SJSA1 (cell line): ENCODE data around the gene TGFB1I1. TPM values are rescaled to one million over a fixed set of nuclear protein-coding genes. Genes with fewer than 3 reads are reported as not detected.
"Not testable (repeated sequence)": the region's sequence is repeated elsewhere in the genome, so short reads cannot be mapped to it uniquely, and the experiment has no call there.

Source experiments
- DNase-seq, 2 experiments: peaks; one replicate each; pipeline ENCODE4 v3.0.0-alpha.2; 2015 to 2020; ENCODE audit warnings: low spot score in 2 of 2, low read depth in 1 of 2
- H3K27ac ChIP-seq: fragments of 250-450 bp; sonication (Bioruptor Pico); 2 replicates; pipeline ENCODE4 v1.5.1; 2020; ENCODE audit warnings: mild to moderate bottlenecking, moderate library complexity
- H3K27me3 ChIP-seq: fragments of 250-450 bp; sonication (Bioruptor Pico); replicated peaks from 2 replicates; pipeline ENCODE4 v1.5.1; 2020; ENCODE audit warnings: mild to moderate bottlenecking, moderate library complexity
- H3K36me3 ChIP-seq: fragments of 250-450 bp; sonication (Bioruptor Pico); 2 replicates; pipeline ENCODE4 v1.5.1; 2020; ENCODE audit warnings: mild to moderate bottlenecking
- H3K4me1 ChIP-seq: fragments of 250-450 bp; sonication (Bioruptor Pico); replicated peaks from 2 replicates; pipeline ENCODE4 v1.6.1; 2021; ENCODE audit warnings: mild to moderate bottlenecking
- H3K4me3 ChIP-seq: fragments of 250-450 bp; sonication (Bioruptor Pico); 2 replicates; pipeline ENCODE4 v1.5.1; 2020; ENCODE audit warnings: mild to moderate bottlenecking
- H3K9me3 ChIP-seq: fragments of 250-450 bp; sonication (Bioruptor Pico); replicated peaks from 2 replicates; pipeline ENCODE4 v1.5.1; 2020; ENCODE audit warnings: mild to moderate bottlenecking
- total RNA-seq: library from RNA; depleted of rRNA; stranded (reverse); fragments of >200 nt; shearing (Covaris generic); gene quantifications from 2 replicates; pipeline ENCODE4 v1.2.3, GENCODE V29; 2014

TGFB1I1 gene
- total RNA-seq, 1 experiment from 2014 or later, result 90.1 TPM

GRCh38 chr16:31479751-31480150, 7.8 kb downstream of the TGFB1I1 start:
- Histone ChIP-seq H3K36me3 (peaks cover 48% of the 10 kb centered on the region), H3K9me3 (no peaks in the 10 kb centered on the region), H3K27me3 (0 out of 2 replicates have a peak, but pooled peaks cover 3% of the 10 kb centered on the region), H3K4me1 (peaks cover 5% of the 10 kb centered on the region), H3K4me3 (no peak overlapping the region), H3K27ac (no peak overlapping the region)
- DNase-seq, result no peak

GRCh38 chr16:31480851-31481536, 9.0 kb downstream of the TGFB1I1 start:
- Histone ChIP-seq H3K9me3 (no peaks in the 10 kb centered on the region), H3K27ac (no peak overlapping the region), H3K4me1 (peaks cover 8% of the 10 kb centered on the region), H3K36me3 (peaks cover 35% of the 10 kb centered on the region), H3K4me3 (no peak overlapping the region), H3K27me3 (0 out of 2 replicates have a peak, but pooled peaks cover 3% of the 10 kb centered on the region)
- no peak for DNase-seq

GRCh38 chr16:31483081-31483480, 11.1 kb downstream of the TGFB1I1 start, which contains the start of gene SLC5A2:
SLC5A2 (plus strand) TSS chr16:31483123; CDS start chr16:31483137, 14 bp downstream.
- peaks cover 18% of the 10 kb centered on the region for H3K4me1 ChIP-seq
- no peak within 1 kb of the TSS for H3K27ac ChIP-seq
- no peak for DNase-seq
- no peaks in the 10 kb centered on the region for H3K9me3 ChIP-seq
- peaks cover 16% of the 10 kb centered on the region for H3K36me3 ChIP-seq
- H3K27me3 ChIP-seq, result peaks cover 17% of the 10 kb centered on the region
- no peak within 1 kb of the TSS for H3K4me3 ChIP-seq

GRCh38 chr16:31484048-31484447, 12.1 kb downstream of the TGFB1I1 start:
- not testable (repeated sequence) for H3K36me3 ChIP-seq, H3K9me3 ChIP-seq, H3K4me3 ChIP-seq, DNase-seq, H3K27ac ChIP-seq
- H3K27me3 ChIP-seq, result peaks cover 17% of the 10 kb centered on the region
- peaks cover 19% of the 10 kb centered on the region for H3K4me1 ChIP-seq

GRCh38 chr16:31484491-31485171, 12.7 kb downstream of the TGFB1I1 start:
- Histone ChIP-seq H3K4me1 (peaks cover 19% of the 10 kb centered on the region), H3K9me3 (no peaks in the 10 kb centered on the region), H3K27me3 (peaks cover 17% of the 10 kb centered on the region), H3K4me3 (no peak overlapping the region), H3K27ac (no peak overlapping the region), H3K36me3 (peaks cover under 1% of the 10 kb centered on the region)
- DNase-seq, result peak; percentile 50 to 78

GRCh38 chr16:31485571-31485970, 13.6 kb downstream of the TGFB1I1 start:
- no peak overlapping the region for H3K4me3 ChIP-seq
- DNase-seq, result no peak
- H3K27me3 ChIP-seq, result peaks cover 17% of the 10 kb centered on the region
- peaks cover 5% of the 10 kb centered on the region; the same call in 1 of the 2 replicates for H3K36me3 ChIP-seq
- peaks cover 19% of the 10 kb centered on the region for H3K4me1 ChIP-seq
- no peak overlapping the region for H3K27ac ChIP-seq
- H3K9me3 ChIP-seq, result no peaks in the 10 kb centered on the region

- peaks cover 17% of the 10 kb centered on the region for H3K27me3 ChIP-seq
- H3K4me1 ChIP-seq, result peaks cover 19% of the 10 kb centered on the region
- DNase-seq, result no peak
- no peak overlapping the region for H3K4me3 ChIP-seq
- H3K9me3 ChIP-seq, result no peaks in the 10 kb centered on the region
- H3K27ac ChIP-seq, result no peak overlapping the region
- H3K36me3 ChIP-seq, result peaks cover 7% of the 10 kb centered on the region; the same call in 1 of the 2 replicates
These were observed 14.1 kb downstream of the TGFB1I1 start for GRCh38 chr16:31486045-31486444.

GRCh38 chr16:31487071-31487719, 15.2 kb downstream of the TGFB1I1 start:
- H3K27ac ChIP-seq, result no peak overlapping the region
- no peak for DNase-seq
- peaks cover 14% of the 10 kb centered on the region for H3K27me3 ChIP-seq

GRCh38 chr16:31487720-31488467, 15.9 kb downstream of the TGFB1I1 start:
- Histone ChIP-seq H3K4me1 (peaks cover 19% of the 10 kb centered on the region), H3K27me3 (peaks cover 14% of the 10 kb centered on the region), H3K4me3 (peak overlapping the region; percentile 25), H3K9me3 (no peaks in the 10 kb centered on the region), H3K36me3 (peaks cover 20% of the 10 kb centered on the region), H3K27ac (no peak overlapping the region)
- DNase-seq, result no peak

More at GRCh38 chr16:31487071-31487719, 15.2 kb downstream of the TGFB1I1 start:
- Histone ChIP-seq H3K4me1 (peaks cover 19% of the 10 kb centered on the region), H3K4me3 (peak overlapping the region; percentile 25), H3K36me3 (peaks cover 13% of the 10 kb centered on the region), H3K9me3 (no peaks in the 10 kb centered on the region)

- no peak for DNase-seq
- no peak overlapping the region for H3K27ac ChIP-seq
- peaks cover 14% of the 10 kb centered on the region for H3K27me3 ChIP-seq
- no peaks in the 10 kb centered on the region for H3K9me3 ChIP-seq
- H3K4me3 ChIP-seq, result no peak overlapping the region
- peaks cover 27% of the 10 kb centered on the region for H3K36me3 ChIP-seq
- peaks cover 19% of the 10 kb centered on the region for H3K4me1 ChIP-seq
These were observed 16.7 kb downstream of the TGFB1I1 start for GRCh38 chr16:31488468-31489297.

- Histone ChIP-seq H3K27me3 (peaks cover 14% of the 10 kb centered on the region), H3K4me1 (peaks cover 19% of the 10 kb centered on the region), H3K36me3 (peaks cover 33% of the 10 kb centered on the region), H3K9me3 (no peaks in the 10 kb centered on the region), H3K4me3 (no peak overlapping the region), H3K27ac (no peak overlapping the region)
- DNase-seq, result no peak
These were observed 17.3 kb downstream of the TGFB1I1 start for GRCh38 chr16:31489298-31489564.

- H3K27ac ChIP-seq, result no peak overlapping the region
These were observed 17.9 kb downstream of the TGFB1I1 start for GRCh38 chr16:31489616-31490584.

More at GRCh38 chr16:31489616-31490584, 17.9 kb downstream of the TGFB1I1 start:
- H3K27me3 ChIP-seq, result peaks cover 14% of the 10 kb centered on the region
- no peak for DNase-seq
- H3K4me3 ChIP-seq, result no peak overlapping the region
- peaks cover 13% of the 10 kb centered on the region for H3K4me1 ChIP-seq
- H3K9me3 ChIP-seq, result no peaks in the 10 kb centered on the region
- H3K36me3 ChIP-seq, result peaks cover 36% of the 10 kb centered on the region
